GM13976 (cell line): ENCODE data around the gene MPPED2.

Source experiments
- DNase-seq: peaks from one replicate; pipeline ENCODE4 v3.0.0; 2012; ENCODE audit warnings: low spot score
- in situ Hi-C: fragments of 300-500 bp; cut with MboI; formaldehyde crosslinking; loops from one replicate; pipeline ENCODE4 v1.12.0; 2022; ENCODE audit warnings: low sequenced_read_pairs, mixed read lengths, inconsistent platforms; ENCODE audit not compliant: unreplicated experiment
- TF ChIP-seq, protein P1 (sequence below): IDR thresholded peaks from 2 replicates; pipeline ENCODE4 v1.5.1; 2012; ENCODE audit warnings: borderline replicate concordance, mild to moderate bottlenecking; ENCODE audit not compliant: insufficient read depth; ENCODE audit errors: extremely low read depth, missing control alignments, control extremely low read depth

MPPED2 gene

DNA sequence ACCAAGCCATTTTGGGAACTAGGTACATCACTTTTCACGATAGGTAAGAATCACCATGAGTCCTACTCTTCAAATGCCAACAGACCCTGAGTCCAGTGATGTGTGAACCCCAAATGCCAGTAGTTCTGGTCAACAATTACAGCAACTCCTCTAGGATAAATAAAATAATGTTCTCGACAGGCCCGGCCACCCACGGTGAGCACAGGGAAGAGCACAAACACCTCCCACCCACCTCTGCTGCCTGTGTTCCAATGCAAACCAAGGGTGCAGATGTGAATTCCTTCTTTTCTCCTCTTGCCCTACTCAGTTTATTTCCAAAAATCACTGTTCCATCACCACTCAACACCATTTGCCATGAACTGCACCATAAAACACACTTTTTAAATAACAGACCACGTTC, 33.3 kb downstream of the MPPED2 start:
- in situ Hi-C loops, result no loop called here
- TF ChIP-seq, protein P1, sequence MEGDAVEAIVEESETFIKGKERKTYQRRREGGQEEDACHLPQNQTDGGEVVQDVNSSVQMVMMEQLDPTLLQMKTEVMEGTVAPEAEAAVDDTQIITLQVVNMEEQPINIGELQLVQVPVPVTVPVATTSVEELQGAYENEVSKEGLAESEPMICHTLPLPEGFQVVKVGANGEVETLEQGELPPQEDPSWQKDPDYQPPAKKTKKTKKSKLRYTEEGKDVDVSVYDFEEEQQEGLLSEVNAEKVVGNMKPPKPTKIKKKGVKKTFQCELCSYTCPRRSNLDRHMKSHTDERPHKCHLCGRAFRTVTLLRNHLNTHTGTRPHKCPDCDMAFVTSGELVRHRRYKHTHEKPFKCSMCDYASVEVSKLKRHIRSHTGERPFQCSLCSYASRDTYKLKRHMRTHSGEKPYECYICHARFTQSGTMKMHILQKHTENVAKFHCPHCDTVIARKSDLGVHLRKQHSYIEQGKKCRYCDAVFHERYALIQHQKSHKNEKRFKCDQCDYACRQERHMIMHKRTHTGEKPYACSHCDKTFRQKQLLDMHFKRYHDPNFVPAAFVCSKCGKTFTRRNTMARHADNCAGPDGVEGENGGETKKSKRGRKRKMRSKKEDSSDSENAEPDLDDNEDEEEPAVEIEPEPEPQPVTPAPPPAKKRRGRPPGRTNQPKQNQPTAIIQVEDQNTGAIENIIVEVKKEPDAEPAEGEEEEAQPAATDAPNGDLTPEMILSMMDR, result no peak
- DNase-seq, result no peak

DNA sequence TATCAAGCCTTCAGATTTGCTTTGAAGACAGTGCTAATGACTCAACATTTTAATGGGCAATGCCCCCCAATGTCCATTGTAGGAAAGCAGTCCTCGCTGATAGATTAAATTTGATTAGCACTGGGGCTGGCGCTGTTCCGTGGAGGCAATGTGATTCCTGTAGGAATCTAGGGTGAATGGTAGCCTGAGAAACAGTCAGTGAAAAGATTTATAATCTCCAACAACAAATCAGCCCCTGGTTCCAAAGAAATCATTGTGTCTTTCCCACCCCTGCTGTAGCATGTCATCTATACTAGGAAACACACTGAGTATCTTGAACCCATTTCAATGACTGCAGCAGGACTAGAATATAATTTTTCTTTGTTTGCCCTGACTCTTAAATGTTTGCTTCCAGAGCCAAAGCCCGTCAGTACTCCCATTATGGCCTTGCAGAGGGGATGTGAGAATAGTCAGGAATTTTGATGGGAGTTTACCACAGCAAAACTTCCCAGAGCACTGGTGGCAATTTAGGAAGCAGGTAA, 36.1 kb downstream of the MPPED2 start:
- TF ChIP-seq, protein P1, result no peak
- in situ Hi-C loops, result no loop called here

DNA sequence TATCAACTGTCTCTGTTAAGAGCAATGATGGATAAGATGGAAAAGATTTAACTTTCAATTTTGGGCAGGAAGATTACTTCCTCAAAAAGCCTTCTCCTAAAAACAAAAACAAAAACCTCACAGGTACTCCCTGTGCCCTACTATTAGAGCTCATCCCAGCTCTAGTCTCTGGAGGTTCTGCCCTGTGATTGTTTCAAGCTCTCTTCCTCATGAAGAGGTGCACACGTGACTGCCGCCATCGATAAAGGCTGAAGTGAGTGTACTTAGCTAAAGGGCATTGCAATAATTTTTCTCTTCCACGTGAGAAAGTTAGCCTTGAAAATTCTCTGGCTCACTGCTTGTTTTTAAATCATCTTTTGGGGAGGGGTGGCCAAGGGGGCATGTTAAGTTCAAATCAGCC, 36.6 kb downstream of the MPPED2 start:
- TF ChIP-seq, protein P1, result no peak
- no peak for DNase-seq
- in situ Hi-C loops, result no loop called here

More for the DNA sequence above, 36.1 kb downstream of the MPPED2 start:
- no peak for DNase-seq

DNA sequence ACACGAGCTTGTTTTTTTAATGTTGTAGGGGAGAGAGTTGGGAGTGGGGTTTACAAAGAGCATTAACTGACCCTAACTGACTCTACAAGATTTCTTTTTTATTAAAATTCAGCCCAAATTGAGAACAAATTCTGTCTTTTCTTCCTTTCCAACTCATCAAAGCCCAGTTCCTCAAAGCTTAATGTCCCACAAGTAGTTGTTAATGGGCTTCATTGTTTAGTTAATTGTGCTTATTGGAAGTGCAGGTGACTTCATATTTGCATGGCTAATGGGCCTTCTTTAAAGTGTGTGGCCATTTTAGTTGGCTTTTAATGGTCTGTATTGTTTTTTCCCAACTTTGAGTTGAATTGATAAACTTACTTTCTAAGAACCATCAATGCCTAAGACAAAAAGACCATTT, 39.8 kb downstream of the MPPED2 start:
- in situ Hi-C loops, result no loop called here
- no peak for DNase-seq
- TF ChIP-seq, protein P1, result no peak

DNA sequence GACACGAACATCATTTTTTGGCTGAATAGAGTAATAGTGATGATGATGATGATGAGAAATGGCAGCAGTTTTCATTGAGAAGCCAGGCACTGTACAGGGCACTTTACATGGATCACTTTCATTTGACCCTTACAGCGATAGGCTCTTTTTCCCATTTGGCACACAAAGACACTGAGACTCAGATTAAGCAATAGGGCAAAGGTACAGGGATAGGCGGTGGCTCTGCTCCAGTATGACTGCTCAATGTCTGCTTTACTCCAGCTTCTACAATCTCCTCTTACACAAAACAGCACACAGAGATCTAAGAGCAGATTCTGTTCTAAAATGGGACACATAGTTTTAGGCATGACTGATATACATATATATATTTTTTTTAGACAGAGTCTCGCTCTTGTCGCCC, 40.6 kb downstream of the MPPED2 start:
- TF ChIP-seq, protein P1, result no peak
- in situ Hi-C loops, result no loop called here
- DNase-seq, result no peak

DNA sequence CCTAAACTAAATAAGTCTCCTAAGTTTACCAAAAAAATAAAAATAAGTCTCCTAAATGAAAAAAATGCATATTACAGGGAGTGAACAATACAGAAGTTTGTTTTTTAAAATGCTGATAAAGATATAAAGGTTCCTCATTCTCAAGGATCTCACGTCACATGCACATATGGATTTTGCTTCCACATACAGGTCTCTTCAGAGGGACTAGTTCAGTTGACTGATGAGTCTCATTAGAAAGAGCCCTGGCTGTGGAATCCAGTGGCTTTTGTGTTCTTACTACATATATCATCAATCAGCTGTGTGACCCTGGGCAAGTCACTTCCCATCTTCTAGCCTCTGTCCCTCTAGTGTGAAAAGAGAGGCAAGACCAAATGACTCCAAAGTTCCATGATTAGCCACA, 43.1 kb downstream of the MPPED2 start:
- no peak for DNase-seq
- TF ChIP-seq, protein P1, result no peak
- in situ Hi-C loops, result no loop called here

DNA sequence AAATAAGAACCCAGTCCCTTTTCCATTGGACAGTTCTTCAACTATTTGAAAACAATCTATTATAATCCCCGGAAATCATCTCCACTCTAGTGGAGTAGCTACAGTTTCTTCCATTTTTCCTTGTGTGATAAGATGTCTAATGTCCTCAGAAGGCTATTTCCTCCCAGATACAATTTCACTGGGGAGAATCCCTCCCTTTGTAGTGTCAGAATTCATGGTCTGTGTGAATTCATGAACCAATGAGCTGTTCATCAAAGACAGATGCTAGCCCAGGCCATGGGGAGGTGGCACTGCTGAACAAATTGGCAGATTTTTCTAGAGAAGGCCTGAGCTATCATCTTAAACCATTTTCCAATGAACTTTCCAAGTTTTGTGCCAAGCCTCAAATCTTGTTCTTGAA, 45.4 kb downstream of the MPPED2 start:
- TF ChIP-seq, protein P1, result no peak
- DNase-seq, result no peak
- in situ Hi-C loops, result no loop called here
